HG03025 (cell line): ENCODE results near the gene SWI5.

Experiments used
- ATAC-seq: cut with Tn5 transposase; IDR thresholded peaks from one replicate; pipeline ENCODE4 v1.9.1; 2021; ENCODE audit warnings: mild to moderate bottlenecking, moderate library complexity; ENCODE audit not compliant: unreplicated experiment, low FRiP score

SWI5 gene

DNA sequence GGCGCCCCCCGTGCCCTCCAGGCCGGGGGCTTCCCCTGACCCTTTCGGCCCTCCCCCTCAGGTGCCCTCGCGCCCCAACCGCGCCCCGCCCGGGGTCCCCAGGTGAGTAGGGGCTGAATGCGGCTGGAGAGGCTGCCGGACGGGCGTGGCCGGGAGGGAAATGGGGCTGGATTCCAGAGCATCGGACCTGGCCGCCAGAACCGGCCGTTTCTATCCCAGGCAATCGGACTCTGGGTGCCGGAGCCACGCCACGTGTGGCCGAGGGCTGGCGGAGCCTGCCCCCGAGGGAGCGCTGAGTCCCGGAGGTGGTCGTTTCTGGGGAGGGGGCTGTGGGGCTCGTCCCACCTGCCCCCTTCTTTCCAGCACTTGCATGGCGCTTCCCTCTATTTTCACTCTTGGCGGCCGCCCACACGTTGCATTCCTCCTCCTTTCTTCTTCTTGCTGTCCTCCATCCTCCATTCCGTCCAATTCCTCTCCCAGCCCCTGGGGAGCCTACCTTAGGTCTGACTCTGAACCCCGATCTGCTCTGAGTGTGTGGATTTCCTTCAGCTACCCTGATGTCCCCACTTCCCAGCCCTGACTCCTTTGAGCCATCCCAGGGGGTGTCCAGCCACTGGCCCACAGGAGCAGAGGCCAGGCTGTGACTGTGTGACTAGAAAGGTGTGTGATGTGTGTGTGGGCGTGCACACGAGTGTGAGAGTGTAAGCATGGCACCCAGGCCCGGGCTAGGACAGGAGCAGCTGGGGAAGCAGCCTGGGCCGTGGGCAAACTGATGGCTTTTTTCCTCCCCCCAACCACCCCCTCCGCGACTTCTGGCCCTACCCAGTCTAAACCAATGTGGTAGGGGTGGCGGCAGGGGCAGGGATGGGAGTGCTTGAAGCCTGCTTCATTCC is 25.0 kb upstream of the SWI5 start:
- ATAC-seq, result peak; percentile 22

DNA sequence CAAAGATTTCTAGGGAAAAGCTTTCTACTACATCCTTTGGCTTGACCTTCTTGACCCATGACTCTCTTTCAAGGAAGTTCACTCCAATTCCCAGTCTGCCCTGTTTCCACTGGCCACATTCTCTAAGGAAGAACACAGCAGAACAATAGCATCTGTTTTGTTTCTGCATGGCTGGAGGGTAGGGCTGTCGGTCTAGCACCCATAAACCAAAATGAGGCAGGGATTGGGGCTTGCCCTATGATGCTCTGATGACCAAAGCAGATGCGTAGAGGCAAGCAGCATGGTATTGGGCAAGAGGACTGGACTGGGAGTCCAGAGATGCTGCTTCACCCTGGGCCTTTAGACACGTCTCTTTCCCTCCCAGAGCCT is 24.4 kb upstream of the SWI5 start:
- no peak for ATAC-seq

DNA sequence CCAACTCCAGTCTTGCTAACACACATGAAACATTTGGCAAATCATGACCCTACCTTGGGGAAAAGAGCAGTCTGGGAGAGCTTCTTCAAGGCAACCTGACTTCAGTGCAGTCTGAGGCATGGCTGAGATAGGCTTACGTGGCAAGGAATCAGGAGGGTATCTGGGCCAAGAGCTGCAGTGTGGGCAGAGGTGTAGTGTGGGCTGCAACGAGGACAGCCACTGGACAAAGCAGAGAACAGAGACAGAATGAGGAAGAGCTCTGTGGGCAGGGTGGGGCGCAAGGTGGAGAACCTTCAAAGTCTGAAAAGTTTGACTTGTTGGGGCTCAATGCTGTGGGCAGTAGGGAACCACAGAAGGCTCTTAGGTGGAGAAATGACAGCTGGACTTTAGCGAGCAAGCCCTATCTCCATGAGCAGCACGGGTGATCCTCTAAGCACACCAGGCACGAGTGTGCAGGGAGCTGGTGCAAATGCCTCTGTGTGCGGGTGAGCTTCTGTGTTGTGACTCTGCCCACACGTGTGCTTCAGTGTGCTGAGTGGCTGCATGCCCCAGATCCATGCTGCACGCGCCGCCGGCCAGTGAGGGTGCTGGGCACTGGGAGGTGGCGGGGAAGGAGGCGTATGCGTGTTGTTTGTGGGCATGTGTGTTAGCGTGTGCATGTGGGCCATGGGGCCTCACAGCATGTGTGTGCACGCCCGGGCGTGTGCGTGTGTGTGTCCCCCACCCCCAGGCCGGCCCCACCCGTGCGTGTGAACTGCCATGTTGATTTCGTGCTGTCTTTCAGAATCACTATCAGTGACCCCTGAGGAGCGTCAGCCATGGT is 23.5 kb upstream of the SWI5 start:
- ATAC-seq, result no peak

- ATAC-seq, result no peak
Measured at GRCh38 chr9:128253140-128253990, 22.7 kb upstream of the SWI5 start.

DNA sequence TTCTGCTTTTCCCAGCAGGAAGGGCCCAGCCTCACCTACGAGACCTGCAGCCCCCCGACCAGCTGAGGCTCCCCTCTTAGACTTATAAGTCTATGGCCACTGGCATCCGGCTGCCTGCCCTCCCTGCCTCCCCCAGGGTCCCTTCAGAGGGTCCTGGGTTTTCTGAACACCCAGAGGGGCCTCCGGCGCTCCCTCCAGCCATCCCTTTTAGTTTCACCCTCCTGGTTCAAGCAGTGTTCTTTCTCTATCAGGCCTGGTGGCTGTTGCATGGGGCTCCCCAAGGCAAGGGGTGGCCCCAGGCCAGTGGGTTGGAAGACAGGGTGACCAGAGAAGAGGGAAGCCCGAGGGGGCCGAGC is 22.1 kb upstream of the SWI5 start:
- no peak for ATAC-seq

DNA sequence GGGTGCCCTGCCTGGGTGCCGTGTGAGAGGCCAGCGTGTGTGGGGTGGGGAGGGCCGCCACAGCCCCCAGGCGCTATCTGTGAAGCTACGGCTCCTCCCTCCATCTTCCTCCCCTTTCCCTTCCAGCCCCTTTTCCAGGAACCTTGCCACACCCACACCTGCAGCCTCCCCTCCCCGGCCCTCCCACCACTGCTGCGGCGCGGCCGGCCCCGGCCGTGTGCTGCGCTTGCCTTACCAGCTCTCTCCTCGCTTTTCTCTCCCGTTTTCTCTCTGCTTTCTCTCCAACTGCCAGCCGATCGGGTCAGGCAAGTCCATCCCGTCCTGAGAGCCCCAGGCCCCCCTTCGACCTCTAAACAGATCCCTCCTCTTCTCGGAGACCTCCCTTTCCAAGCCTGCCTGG is 21.7 kb upstream of the SWI5 start:
- no peak for ATAC-seq

DNA sequence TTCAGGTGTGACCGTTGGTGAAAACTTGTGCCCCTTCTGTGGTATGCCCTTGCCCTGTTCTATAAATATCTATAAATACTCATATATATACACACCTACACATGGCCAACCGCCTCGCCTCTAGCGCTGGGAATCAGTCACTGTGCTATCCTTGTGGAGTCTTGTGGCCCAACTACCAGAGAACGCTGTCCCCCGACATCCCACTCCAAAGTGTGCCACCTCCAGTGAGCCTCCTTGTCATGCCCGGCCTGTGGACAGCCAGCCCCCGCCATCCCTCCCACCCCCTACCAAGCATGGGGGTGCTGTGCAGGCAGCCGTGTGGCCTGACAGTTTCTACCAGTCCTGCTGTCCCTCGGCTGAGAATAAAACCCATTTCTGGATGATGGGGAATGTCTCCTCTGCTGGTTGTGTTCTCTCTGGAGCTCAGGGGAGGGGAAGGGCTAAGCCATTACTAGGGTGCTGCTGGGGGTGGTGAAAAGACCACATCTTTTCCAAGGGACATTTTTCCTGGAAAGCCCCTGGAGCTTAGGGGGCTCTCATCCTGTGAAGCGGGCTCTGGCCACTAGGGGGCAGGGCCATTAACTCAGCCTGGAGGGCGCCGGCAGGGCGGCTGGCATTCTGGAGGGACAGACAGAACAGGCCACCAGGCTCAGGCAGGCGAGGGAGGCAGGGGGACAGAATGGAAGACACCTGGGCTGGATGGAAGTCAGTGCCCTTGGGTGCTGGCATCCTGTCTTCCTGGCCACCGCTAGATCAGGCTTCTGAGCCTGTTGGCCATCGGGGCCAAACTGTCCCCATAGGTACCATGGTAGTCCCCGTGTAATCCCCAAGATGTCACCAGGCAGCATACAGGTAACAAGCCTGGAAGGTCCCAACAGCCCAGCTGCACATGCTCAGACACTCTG is 21.0 kb upstream of the SWI5 start:
- ATAC-seq, result no peak

- ATAC-seq, result no peak
Measured at GRCh38 chr9:128257086-128257825, 18.8 kb upstream of the SWI5 start.

- ATAC-seq, result no peak
Measured at GRCh38 chr9:128257907-128258306, 18.2 kb upstream of the SWI5 start.

GRCh38 chr9:128258326-128258725 is 17.8 kb upstream of the SWI5 start:
- ATAC-seq, result no peak

- ATAC-seq, result no peak
Measured at GRCh38 chr9:128259156-128259555, 16.9 kb upstream of the SWI5 start.

DNA sequence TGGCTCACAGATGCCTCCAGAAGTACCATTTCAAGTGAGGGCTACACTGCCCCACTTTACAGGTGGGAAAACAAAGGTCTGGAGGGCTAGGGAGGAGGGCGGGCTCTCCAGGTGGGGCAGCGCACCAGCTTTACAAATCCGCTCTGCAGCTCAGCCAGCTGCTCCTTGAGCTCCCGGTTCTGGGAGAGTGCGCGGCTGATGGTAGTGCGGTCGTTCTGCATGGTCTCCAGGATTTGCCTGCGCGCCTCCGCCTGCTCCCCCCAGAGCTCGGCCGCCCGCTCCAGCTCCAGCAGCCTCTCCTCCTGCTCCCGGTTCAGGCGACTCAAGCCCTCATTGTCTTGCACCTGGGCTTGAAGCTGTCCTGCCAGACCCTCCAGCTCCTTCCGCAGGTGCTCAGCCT is 15.7 kb upstream of the SWI5 start:
- ATAC-seq, result no peak

DNA sequence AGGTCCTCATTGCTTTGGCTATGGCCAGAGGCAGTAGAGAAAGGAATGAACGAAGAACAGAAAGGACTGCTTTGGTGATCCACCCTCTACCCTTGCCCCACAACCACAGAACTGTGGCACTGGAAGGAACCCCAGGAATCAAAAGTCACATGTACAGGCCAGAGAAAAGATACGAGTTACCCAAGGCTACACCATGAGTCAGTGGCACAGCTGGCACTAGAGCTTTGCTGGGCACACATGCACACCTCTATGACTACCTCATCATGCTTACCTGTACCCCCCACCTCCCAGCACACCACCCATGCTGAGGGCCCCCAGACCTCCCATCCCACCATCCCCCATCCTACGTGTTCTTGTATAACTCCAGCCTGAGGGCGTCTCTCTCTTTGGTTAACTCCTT is 13.4 kb upstream of the SWI5 start:
- ATAC-seq, result no peak

DNA sequence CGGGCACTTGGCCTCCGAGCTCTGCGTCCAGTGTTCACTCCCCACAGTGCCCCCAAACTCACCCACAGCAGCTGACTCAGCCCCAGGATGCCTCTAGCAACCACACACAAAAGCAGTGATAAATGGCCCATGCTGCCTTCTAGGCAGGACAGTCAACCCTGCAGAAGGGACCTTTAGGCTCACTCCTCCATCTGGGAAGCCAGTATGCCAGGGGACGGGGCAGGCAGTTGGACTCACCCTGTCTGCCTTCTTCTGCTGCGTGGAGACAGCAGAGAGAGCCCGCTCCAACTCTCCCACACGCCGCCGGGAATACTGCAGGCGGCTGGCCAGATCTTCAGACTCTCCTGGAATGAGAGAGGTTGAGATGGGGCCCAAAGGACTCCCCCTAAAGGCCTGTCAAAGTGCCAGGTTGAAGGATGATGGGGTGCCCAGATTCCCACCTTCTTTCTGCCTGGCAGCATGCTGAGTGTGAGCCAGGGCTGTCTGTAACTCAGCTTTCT is 10.7 kb upstream of the SWI5 start:
- no peak for ATAC-seq

DNA sequence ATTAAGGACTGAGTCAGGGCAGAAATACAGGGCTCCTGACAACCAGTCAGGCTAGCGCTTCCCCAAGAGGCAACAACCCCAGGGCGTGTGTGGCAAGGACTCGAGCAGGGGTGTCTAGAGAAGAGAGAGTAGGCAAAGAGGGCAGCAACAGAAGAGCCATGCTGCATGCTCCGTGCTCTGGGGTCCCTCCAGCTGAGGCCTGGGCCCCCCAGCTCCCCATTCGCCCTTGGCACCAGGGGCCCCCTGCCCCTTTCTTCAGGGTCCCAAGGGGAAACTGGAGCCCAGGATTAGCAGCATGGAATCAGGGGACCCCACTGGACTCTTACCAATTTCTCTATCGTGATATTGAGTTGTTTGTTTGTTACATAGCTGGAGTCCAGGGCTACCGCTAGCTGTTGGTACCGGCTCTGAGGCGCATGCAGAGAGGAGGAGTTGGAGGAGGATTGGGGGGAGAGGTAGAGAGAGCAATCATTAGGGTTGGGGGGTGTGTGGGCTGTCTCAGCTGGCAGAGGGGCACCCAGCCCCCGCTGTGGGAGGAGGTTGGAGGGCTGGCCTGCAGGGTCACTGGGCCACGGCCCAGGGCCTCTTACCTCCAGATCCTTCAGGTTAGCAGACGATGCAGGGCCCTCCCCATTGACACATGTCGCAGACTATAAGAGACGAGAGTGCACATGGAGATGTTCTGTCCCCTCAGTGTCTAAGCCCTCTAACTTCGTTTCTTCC is 9.0 kb upstream of the SWI5 start:
- ATAC-seq, result no peak

GRCh38 chr9:128271112-128271511 is 5.0 kb upstream of the SWI5 start:
- no peak for ATAC-seq

- no peak for ATAC-seq
Measured at GRCh38 chr9:128271512-128271911, 4.6 kb upstream of the SWI5 start.

DNA sequence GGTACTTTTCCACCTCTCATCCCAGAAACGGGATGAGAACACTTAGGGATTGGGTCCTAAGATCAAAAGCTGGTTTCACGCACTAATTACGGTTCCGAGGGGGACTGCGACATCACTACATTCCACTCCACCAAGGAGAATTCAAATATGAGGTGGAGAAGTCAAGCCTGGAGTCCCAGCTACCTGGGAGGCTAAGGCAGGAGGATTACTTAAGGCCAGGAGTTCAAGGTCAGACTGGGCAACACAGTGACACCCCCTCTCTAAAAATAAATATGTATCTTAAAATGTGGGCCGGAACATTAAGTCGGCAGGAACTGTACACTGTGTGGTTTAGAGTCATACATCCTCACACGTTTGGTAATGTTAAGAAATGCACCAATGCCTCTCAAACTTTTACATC is 1.8 kb upstream of the SWI5 start:
- no peak for ATAC-seq
